Stimulated activated CD8-positive, alpha-beta memory T cell treated with anti-CD3 and anti-CD28 coated beads, Interleukin-4, amount 100 ng/mL, for 24 hours (primary cell): ENCODE results near the gene PKD2L2.
"Not testable (repeated sequence)": the region's sequence is repeated elsewhere in the genome, so short reads cannot be mapped to it uniquely, and the experiment has no call there.

Experiments
- DNase-seq: peaks from one replicate; pipeline ENCODE4 v3.0.0-alpha.2; 2020; ENCODE audit warnings: low read depth

PKD2L2 gene

DNA sequence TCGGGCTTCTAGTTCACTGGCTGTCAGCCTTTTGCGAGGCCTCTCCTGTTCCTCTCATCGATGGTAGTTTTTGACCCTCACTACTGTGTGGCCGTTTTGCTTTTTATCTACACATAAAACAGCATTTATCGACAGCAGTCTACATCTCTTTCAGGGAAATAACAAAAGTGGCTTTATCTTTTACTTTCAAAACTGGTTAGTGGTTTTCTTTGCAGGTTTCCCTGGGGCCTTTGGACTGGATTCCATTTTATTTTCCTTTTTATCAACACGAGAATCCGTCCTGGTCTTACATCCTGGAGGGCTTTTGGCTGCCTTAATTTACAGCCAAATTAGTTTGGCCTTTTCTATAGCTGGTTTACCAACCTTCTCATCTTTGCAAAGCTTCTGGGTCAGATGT is 793 bp upstream of the PKD2L2 start:
- DNase-seq: no peak

DNA sequence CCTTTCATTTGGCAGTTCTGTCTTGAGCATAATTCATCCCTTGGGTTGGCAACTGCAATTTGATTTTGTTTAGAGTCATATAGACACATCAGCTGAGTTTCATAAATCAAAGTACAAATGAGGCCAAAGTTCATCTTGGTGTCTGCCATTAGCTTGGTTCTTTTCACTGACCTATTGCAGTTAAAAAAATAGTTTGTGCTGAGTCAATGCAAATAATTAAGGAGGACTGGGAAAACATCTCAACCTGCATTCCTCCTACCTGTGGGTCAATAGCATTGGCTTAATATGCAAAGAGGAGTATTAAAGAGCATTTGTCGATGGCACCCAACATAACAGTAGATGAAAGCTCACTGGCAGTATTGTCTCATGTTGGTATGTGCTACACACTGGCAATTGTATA is 1.6 kb downstream of the PKD2L2 start:
- DNase-seq: no peak

DNA sequence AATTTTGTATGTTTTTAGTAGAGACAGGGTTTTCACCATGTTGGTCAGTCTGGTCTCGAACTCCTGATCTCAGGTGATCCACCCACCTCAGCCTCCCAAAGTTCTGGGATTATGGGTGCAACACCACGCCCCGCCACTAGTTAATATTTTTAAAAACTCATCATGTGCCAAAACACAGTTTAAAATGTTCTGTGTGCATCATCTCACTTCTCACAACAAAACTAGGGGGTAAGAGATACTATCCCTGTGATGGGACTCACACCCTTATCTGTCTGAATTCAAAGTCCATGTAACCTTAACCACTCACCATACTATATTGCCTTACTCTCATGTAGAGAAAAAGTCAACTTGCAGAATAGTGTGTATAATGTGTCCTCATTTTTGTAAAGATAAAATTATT is 2.6 kb downstream of the PKD2L2 start:
- DNase-seq: no peak

DNA sequence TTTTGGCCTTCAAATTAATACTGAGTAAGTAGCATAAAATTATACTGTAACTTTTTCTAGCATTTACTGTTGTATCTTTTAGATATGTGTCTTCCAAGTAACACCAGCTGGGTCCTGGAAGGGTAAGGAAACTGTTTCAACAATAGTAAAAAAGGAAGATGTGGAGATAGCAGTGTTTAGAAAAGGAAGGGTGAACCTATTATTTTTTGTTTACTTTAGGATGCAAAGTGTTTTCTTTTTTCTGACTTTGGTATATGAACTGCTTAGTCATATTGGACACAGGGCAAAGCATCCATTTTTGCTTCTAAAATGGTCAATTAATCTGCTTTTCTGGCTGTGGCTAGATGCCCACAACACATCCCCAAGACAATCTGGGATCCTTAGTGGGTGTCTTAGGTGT is 5.3 kb downstream of the PKD2L2 start:
- no peak for DNase-seq

DNA sequence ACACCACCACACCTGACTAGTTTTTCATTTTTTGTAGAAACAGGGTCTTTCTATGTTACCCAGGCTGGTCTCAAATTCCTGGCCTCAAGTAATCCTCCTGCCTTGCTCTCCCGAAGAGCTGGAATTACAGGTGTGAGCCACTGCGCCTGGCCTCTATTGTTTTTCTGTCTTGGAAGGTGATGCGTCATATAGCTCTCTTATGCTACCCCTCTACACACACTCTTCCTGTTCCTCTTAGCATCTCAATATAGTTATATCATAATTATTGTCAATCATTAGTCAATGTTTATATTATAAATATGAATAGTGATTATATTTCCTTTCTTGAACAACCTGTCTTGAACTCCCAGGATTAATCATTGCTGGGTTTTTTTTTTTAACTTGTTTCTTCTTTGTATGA is 7.3 kb downstream of the PKD2L2 start:
- no peak for DNase-seq

DNA sequence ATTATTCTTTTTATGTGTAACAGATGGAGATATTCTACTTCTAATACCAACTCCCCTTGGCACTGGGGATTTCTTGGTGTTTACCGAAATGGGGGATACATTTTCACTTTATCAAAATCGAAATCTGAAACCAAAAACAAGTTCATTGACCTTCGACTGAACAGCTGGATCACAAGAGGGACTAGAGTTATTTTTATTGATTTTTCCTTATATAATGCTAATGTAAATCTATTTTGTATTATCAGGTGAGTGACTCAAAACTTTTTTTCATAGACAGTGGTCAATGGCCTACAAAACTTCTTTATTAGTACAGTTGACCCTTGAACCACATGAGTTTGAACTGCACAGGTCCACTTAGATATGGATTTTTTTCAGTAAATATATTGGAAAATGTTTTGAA is 10.2 kb downstream of the PKD2L2 start:
- DNase-seq: no peak

DNA sequence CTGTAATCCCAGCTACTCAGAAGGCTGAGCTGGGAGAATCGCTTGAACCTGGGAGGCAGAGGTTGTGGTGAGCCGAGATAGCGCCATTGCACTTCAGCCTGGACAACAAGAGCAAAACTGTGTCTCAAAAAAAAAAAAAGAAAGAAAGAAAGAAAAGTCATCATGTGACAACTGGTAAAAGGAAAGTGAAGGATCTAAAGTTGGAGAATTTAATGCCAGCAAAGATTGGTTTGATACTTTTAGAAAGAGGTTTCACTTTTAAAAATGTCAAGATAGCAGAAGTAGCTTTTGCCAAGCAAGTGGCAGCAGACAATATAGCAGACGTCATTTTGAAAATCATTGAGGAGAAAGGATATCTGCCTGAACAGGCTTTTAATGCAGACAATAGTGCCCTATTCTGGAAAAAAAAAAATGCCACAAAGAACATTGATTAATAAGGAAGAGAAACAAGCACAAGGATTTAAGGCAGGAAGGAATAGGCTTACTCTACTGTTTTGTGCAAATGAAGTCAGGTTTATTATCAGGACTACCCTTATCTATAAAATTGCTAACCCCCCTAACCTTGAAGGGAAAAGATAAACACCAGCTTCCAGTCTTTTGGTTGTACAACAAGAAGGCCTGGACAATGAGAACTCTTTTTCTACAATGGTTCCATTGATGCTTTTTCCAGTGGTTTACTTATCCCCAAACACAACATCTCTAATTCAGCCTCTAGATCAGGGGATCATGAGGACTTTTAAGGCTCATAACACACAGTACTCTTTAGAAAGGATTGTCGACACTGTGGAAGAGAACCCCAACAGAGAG is 12.0 kb downstream of the PKD2L2 start:
- DNase-seq: no peak

DNA sequence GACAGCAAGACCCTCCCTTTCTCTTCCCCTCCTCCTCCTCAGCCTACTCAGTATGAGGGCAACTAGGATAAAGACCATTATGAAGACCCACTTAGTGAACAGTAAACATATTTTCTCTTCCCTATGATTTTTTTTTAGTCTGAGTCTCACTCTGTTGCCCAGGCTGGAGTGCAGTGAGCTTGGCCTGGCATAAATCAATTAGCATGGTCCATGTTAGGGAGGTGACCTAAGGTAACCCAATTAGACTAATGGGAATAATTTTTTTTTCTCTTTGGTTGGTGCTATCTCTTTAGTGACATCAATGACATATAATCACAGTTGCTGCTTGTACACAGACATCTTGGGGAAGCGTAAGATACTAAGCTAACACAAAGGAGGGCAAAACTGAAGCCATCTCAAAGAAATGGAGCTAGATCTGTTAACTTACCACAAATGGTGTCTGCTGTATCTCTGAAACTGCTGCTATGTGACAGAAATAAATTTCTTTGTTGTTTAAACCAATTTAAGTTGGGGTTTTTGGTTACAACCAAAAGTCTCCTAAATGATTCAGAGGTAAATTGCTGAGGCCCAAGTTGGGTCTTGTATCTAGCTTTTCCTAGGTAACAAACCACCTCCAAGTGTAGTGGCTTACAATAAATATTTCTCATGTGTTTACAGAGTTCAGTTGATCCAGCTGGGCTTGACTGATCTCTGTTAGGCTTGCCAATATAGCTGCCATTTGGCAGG is 13.3 kb downstream of the PKD2L2 start:
- DNase-seq: no peak

DNA sequence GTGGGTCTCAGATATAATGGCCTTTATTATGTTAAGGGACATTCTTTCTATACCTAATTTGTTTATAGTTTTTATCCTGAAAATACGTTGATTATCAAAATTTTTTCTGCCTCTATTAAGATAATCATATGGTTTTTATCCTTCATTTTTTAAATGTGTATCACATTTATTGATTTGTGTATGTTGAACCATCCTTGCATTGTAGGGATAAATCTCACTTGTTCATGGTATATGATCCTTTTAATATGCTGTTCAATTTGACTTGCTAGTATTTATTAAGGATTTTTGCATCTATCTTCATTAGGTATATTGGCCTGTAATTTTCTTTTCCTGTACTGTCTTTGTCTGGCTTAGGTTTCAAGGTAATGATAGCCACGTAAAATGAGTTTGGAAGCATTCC is 25.5 kb downstream of the PKD2L2 start:
- DNase-seq: no peak

DNA sequence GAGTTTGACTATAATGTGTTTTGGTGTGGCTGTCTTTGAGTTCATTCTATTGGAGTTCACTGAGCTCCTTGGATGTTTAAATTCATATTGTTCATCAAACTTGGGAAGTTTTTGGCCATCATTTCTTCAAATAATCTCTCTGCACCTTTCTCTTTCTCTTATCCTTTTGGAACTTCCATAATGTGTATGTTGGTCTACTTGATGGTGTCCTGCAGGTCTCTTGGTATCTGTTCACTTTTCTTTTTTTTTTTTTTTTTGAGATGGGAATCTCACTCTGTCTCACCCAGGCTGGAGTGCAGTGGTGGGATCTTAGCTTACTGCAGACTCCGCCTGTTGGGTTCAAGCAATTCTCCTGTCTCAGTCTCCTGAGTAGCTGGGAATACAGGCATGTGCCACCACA is 27.7 kb downstream of the PKD2L2 start:
- DNase-seq: no peak

DNA sequence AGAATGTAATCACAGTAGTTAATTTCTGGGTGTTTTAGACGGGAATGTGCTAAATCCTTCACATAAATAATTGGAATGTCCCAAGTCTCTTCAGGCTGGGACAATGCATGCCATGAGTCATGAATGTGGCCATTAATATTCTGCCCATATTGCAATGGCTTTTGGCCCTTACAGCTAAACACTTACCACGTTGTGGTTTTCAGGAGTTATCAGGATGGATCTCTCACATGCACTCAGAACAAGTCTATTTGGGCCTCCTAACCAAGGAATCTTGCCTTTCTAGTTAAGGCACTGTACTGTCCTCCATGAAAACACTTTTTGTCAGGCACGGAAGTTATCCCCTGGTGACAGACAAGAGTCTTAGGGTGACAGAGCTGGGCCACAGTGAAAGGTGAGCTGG is 32.7 kb downstream of the PKD2L2 start:
- DNase-seq: no peak

DNA sequence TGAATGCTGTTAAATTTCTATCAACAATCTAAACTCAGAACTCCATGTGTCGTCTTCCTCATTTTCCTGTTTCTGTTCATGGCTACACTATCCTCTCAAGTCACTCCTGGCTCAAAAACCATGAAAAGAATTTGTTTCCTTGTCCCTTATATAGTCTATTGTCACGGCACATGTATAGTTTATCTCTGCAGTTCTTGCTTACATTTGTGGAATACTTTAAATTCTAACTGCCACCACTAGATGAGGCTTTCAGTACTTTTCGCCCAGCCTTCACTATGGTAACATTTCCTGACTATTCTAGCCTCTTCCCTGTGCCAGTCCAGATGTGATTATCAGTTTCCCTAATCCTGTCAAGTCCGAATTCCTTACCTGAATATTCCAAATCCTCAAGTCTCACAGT is 34.6 kb downstream of the PKD2L2 start:
- DNase-seq: no peak

DNA sequence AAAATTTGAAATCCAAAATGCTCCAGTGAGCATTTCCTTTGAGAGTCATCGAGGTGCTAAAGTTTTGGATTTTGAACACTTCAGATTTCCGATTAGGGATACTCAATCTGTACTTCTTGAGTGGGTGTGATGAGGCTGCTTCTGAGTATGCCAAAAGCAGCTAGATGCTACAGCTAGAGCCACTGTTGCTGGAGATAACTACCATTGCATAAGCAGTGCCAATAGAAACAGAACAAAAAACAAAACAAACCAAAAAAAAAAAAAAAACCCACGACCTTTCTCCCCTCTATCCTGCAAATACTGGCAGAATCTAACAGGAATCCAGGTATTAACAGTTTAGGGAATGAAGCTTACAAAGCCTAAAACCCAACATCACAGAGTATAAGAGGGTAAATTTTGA is 43.5 kb downstream of the PKD2L2 start:
- no peak for DNase-seq

DNA sequence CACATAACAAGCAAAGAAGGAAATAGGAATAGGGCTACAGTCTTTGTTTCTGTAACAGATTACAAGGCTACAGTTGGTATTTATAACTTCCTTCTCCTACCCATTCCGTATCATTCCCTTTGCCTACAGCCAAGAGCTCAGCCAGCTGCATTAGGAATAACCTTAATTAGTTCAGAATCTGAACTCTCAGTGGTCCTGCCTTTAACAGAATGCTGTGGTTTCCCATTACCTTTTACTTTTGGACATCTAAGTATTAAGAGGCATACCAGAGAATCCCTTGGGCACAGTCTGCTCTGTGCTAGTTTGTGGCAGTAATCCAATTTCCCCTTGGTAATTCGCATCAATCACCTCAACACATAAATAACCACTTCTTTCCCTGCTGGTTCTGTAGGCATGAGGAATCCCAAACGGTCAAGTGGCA is 44.2 kb downstream of the PKD2L2 start:
- no peak for DNase-seq

DNA sequence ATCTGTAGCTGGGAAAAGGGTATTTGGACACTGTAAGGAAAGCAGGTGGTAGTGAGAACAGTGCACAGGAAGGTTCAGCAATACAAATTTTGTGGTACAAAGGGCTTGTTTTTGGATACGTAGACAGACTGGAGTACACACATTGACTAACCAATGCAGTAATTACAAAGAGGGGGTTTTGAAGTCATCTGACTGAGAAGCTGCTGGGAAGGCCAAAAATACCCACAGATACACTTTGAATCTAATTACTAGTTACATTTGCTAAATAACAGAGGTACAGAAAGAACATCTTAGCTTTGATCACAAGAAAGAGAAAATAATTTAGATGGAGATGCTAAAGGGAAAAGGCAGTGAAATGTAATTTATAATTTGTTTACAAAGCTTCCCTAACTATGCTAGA is 45.9 kb downstream of the PKD2L2 start:
- DNase-seq: no peak

DNA sequence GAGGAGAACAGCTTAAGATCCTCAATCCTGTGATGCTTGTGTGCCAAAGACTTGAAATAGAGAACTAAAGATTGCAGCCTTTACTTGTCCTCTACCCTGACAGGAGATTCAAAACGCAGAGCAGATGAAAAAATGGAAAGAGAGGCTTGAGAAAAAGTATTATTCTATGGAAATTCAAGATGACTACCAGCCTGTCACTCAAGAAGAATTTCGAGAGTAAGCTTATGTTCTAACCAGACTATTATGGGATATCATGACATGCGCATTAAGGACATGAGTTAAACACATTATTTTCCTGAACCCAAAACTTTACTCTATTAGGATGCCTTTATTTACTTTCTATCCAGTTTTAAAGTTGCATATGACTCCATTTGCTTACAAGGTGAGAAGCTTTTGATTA is 46.4 kb downstream of the PKD2L2 start:
- no peak for DNase-seq

DNA sequence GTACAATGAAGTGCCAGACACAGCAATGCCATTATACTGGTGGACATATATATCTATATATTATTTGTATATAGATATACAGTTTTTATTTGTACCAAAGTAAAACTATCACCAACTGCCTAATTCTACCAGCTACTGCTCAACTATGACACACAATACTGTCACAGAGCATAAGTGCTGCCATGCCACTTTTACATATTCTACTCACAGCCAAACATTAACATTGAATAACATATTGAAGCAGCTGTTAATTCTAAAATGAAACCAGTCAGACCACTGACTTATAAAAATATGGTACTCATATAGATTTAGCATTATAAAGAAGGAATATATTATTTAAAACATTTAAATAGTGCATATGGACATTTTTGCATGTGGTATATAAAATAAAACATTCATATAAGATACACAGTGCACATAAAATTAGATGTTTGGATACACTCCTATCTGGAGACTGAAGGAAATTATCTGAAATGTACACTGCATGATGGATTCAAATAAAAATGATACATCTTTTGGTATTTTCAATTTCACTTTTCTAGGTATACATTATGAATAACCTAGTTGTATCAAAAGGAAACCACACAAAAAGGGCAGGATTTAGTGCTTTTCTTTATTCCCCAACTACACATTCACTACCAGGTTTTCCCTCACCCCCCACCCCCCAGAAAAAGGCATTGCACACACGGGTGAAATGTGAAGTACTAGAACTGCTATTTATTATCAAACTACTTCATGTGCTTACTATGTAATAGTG is 48.9 kb downstream of the PKD2L2 start:
- no peak for DNase-seq

DNA sequence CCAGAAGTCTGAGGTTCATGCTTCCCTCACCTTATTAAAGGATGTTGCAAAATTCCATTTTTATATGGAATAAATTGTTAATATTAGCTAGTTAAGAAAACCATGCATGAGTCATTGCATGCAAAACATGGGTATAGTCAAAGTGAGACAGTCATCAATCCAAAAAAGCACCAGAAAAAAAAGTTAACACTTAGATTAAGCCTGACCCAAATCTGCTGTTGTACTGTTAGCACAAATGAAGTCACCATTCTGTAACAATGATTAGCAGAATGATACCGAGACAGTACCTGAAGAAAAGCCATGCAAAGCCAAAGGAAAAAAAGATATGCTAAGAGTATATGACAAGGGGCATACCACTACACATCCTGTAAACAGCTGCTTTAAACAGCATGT is 49.5 kb downstream of the PKD2L2 start:
- no peak for DNase-seq

DNA sequence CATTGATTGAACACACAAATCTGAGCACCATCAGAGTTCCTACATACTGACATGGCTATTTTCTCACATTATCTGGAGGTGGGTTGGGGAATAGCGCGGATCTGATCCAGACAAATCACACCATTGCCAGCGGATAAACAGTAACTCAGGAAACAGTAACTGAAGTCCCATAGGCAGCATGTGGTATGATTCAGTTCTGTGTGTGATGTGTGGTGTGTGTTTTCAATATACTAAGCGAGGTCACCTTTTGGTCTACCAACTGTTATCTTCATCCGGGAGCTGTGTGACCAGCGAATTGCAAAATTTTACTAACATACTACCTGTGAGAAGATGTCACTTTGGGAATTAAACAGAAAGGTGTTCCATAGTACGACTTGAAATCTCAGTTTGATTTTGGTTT is 50.1 kb downstream of the PKD2L2 start:
- DNase-seq: no peak

DNA sequence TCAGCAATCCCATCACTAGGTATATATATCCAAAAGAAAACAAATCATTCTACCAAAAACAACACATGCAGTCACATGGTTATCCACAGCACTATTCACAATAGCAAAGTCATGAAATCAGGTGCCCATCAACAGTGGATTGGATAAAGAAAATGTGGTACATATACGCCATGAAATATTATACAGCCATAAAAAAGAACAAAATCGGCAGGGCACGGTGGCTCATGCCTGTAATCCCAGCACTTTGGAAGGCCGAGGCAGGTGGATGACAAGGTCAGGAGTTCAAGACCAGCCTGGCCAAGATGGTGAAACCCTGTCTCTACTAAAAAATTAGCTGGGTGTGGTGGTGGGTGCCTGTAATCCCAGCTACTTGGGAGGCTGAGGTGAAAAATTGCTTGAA is 55.0 kb downstream of the PKD2L2 start:
- not testable (repeated sequence) for DNase-seq

DNA sequence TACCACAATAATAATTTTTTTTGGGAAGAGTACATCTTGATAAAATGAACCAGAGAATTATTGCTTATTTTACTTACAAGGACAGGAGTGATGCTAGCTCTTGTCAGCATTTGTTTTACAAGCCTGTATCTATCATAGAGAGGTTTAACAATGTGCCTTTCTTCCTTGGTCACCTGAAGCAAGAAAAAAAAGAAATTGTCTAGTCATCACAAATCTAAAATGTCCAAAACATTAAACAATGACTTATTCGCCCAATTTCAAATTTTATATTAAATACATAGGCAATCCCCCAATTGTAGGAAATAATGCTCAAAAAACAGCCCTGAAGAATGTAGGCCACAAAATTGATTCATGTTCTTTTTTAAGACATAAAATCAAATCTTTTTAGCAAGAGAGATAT is 56.6 kb downstream of the PKD2L2 start:
- DNase-seq: no peak

DNA sequence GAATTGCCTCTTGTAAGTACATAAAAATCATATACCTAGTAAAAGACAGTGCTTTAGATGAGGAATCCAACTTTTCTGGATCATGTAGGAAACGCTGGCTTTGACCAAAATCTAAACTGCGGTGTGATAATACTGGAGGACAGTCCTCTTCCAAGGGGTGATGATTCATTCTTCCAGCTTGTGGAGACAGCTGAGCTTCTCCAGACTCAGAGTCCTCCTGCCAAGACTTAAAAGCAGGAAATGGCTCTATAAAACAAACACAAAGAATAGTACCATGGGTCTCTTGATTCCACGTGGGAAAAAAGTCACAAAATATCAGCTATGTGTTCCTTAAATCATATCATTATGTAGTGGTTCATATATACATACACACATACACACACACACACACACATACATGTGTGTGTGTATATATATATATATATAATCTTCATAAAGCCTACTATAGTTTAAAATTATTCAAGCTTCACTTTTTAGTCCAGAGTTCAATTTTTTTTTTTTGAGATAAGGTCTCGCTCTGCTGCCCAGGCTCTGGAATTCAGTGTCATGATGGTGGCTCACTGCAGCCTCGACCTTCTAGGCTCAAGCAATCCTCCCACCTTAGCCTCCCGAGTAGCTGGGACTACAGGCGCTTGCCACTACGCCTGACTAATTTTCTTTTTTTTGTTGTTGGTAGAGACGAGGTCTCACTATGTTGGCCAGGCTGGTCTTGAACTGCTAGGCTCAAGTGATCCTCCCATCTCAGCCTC is 65.0 kb downstream of the PKD2L2 start:
- DNase-seq: no peak
